ENCODE results near the gene MACROD2.
"Not testable (repeated sequence)": the region's sequence is repeated elsewhere in the genome, so short reads cannot be mapped to it uniquely, and the experiment has no call there.

MACROD2 gene

DNA sequence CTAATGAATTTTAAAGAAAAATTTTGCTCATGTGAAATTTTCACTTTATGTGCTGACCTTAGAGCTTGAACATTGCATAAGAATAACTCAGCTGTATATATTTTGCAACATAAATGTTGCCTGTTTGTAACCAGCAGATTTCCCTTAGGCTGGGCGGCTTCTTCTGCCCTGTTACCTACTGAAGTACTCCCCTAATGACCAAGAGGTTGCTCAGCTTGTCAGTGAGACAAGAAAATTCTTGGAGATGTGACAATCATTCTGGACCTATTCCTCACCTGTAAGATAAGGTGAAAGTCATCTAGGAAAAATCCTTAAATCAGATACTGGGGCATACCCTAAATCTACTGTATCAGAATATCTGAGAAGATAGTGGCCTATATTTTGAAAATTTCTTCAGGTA is 1516.2 kb downstream of the MACROD2 start:
- H3K4me3 ChIP-seq (ENCODE audit: low read depth, low read length) = no peak overlapping the region
- no peaks in the 10 kb centered on the region for H3K36me3 ChIP-seq (ENCODE audit: control insufficient read depth, insufficient read depth, low read length)
- no peaks in the 10 kb centered on the region for H3K27me3 ChIP-seq (ENCODE audit: control insufficient read depth, insufficient read depth, low read length)
- H3K9me3 ChIP-seq (ENCODE audit: control insufficient read depth, insufficient read depth, low read length) = no peaks in the 10 kb centered on the region
- H3K9ac ChIP-seq (ENCODE audit: low read depth, low read length) = no peak overlapping the region
- H3K4me1 ChIP-seq (ENCODE audit: control insufficient read depth, insufficient read depth, low read length) = no peaks in the 10 kb centered on the region

DNA sequence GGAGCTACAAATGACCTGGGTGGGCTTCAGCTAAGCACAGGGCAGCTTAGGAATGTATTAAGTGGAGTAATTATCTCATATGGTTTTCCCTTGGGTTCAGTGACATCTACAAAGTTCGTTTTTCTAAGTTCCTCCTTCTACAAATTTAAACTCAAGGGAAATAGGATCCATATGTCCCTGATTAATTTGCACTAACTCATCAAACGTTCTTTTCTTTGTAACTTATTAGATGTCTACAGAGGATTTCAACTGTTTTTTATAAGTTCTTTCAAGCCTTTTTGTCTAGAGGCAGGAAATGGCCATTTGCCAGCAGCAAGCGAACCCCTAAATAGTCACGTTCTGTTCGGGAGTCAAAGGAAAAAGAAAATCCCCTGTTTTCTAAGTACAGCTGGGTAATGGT is 1517.6 kb downstream of the MACROD2 start:
- no peaks in the 10 kb centered on the region for H3K9me3 ChIP-seq (ENCODE audit: control insufficient read depth, insufficient read depth, low read length)
- H3K4me1 ChIP-seq (ENCODE audit: control insufficient read depth, insufficient read depth, low read length) = no peaks in the 10 kb centered on the region
- H3K4me3 ChIP-seq (ENCODE audit: low read depth, low read length) = no peak overlapping the region
- H3K36me3 ChIP-seq (ENCODE audit: control insufficient read depth, insufficient read depth, low read length) = no peaks in the 10 kb centered on the region
- no peak overlapping the region for H3K9ac ChIP-seq (ENCODE audit: low read depth, low read length)
- no peaks in the 10 kb centered on the region for H3K27me3 ChIP-seq (ENCODE audit: control insufficient read depth, insufficient read depth, low read length)

DNA sequence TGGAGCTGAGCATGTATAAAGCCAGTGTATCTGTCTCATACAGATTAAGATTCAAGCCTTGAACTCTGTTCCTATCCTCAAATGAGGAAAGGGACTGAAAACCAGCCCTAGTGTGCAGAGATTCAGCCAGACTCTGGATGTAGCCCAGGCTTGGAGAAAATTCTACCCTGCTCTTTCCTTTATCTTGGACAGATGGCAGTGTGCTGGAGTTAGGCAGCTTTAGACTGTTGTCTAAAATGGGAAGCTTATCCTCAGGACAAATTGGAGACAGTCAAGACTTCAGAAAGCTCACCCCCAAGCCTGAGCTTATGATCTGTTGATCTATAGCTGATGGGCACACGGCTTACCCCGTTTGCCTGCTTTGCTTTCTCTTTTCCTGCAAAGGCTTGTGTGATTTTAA is 1520.4 kb downstream of the MACROD2 start:
- no peaks in the 10 kb centered on the region for H3K36me3 ChIP-seq (ENCODE audit: control insufficient read depth, insufficient read depth, low read length)
- no peaks in the 10 kb centered on the region for H3K9me3 ChIP-seq (ENCODE audit: control insufficient read depth, insufficient read depth, low read length)
- no peaks in the 10 kb centered on the region for H3K4me1 ChIP-seq (ENCODE audit: control insufficient read depth, insufficient read depth, low read length)

DNA sequence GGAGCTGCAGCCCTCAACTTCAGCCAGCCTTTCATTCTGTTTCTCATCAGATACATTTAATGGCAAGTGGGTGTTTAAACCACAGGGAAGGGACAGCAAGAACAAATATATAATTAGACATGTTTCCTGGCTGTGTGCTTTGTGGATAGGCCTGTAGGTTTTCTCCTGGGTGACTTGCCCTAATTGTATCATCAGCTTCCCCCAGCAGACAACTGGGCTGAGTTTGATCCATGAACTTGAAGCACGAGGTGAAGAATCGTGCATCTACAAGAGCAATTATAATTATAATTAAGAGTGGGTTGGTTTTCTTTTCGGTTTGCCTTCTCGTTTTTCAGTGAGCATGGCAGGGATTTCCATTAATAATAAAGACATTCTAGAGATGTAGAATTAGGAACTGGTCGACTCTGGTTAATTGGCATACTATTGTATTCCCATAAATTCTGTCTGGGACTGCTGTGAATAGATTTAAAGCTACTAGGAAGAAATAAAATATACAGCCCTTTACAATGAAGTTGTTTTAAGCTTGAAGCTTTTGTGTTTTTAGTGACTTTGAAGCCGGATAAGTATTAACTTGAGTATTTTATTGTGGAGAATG is 1525.7 kb downstream of the MACROD2 start:
- Histone ChIP-seq H3K27me3 (ENCODE audit: control insufficient read depth, insufficient read depth, low read length) (no peaks in the 10 kb centered on the region), H3K9ac (ENCODE audit: low read depth, low read length) (no peak overlapping the region), H3K36me3 (ENCODE audit: control insufficient read depth, insufficient read depth, low read length) (no peaks in the 10 kb centered on the region), H3K4me1 (ENCODE audit: control insufficient read depth, insufficient read depth, low read length) (no peaks in the 10 kb centered on the region), H3K4me3 (ENCODE audit: low read depth, low read length) (no peak overlapping the region), H3K9me3 (ENCODE audit: control insufficient read depth, insufficient read depth, low read length) (no peaks in the 10 kb centered on the region)

More for the DNA sequence above, 1520.4 kb downstream of the MACROD2 start:
- no peak overlapping the region for H3K4me3 ChIP-seq (ENCODE audit: low read depth, low read length)
- H3K27me3 ChIP-seq (ENCODE audit: control insufficient read depth, insufficient read depth, low read length) = no peaks in the 10 kb centered on the region
- no peak overlapping the region for H3K9ac ChIP-seq (ENCODE audit: low read depth, low read length)

DNA sequence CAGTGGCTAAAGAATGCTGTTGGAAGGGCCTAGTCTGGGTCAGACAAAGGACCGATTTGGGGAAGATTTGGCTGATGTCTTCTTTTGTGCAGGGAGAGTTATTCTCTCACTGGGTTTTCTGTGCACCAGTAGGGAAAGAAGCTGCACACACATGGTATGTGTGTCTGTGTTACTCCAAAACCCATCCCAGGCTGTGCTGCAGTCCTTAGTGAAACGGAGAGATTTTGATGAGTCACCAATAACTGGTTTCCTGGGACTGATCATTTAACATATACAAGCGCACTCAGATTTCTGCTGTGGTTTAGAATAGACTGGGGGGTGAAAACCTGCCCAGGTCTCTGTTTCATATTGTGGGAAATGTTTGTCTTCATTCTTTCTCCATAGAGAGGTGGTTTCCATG is 1528.1 kb downstream of the MACROD2 start:
- H3K27me3 ChIP-seq (ENCODE audit: control insufficient read depth, insufficient read depth, low read length) = no peaks in the 10 kb centered on the region
- no peaks in the 10 kb centered on the region for H3K4me1 ChIP-seq (ENCODE audit: control insufficient read depth, insufficient read depth, low read length)
- H3K9ac ChIP-seq (ENCODE audit: low read depth, low read length) = no peak overlapping the region
- H3K4me3 ChIP-seq (ENCODE audit: low read depth, low read length) = no peak overlapping the region
- no peaks in the 10 kb centered on the region for H3K9me3 ChIP-seq (ENCODE audit: control insufficient read depth, insufficient read depth, low read length)
- H3K36me3 ChIP-seq (ENCODE audit: control insufficient read depth, insufficient read depth, low read length) = no peaks in the 10 kb centered on the region

DNA sequence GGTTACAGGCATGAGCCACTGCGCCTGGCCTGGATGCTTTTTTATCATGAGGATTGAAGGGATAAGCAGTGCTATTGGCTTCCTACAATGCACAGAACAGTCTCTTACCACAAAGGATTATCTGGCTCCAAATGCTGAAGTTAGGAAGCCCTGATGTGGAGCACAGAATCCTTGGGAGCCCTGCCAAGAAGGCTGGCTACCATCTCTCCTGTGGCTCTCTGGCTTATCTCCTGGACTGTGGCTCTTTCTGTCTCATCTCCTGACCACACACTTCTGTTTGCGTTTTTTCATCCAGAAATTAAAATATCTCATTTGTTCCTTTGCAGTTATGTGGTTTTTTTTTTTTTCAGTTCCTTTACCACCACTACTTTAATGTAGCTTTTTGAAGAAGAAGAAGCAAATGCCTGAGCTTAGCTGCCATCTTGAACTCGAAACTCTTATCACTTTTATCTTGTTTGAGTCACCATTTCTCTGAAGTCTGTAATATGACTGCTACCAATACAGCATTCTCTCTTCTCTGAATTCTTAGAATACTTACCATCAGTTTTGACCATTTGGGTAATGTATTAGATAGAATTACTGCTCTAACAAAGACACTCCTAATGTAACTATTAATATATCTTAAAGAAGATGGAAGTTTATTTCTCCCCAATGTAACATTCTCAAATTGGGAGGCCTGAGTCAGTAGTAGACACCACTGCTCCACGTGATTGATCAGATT is 1533.2 kb downstream of the MACROD2 start:
- Histone ChIP-seq H3K9ac (ENCODE audit: low read depth, low read length) (no peak overlapping the region), H3K27me3 (ENCODE audit: control insufficient read depth, insufficient read depth, low read length) (no peaks in the 10 kb centered on the region), H3K9me3 (ENCODE audit: control insufficient read depth, insufficient read depth, low read length) (no peaks in the 10 kb centered on the region), H3K36me3 (ENCODE audit: control insufficient read depth, insufficient read depth, low read length) (no peaks in the 10 kb centered on the region), H3K4me3 (ENCODE audit: low read depth, low read length) (no peak overlapping the region), H3K4me1 (ENCODE audit: control insufficient read depth, insufficient read depth, low read length) (no peaks in the 10 kb centered on the region)

DNA sequence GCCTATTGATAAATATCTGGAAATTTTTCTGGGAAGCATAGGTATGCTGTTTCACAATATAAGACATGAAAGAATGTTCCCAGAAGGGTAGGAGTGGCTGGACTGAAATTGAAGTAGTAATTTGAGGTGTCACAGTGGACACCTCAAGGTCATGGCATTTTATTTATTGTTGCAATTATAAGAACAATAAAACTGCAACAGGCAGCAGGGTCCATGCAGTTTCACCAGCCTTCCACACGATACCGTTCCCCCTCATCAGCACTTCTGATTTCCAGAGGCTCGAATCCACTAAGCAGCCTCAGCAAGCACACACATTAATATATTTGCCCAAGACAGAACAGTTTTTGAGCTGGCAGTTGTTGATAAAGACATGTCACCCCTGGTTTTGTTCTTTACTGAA is 1540.5 kb downstream of the MACROD2 start:
- H3K27me3 ChIP-seq (ENCODE audit: control insufficient read depth, insufficient read depth, low read length) = no peaks in the 10 kb centered on the region
- no peaks in the 10 kb centered on the region for H3K36me3 ChIP-seq (ENCODE audit: control insufficient read depth, insufficient read depth, low read length)
- no peaks in the 10 kb centered on the region for H3K9me3 ChIP-seq (ENCODE audit: control insufficient read depth, insufficient read depth, low read length)
- no peak overlapping the region for H3K9ac ChIP-seq (ENCODE audit: low read depth, low read length)
- no peaks in the 10 kb centered on the region for H3K4me1 ChIP-seq (ENCODE audit: control insufficient read depth, insufficient read depth, low read length)
- H3K4me3 ChIP-seq (ENCODE audit: low read depth, low read length) = no peak overlapping the region

GRCh38 chr20:15537200-15537599 is 1541.9 kb downstream of the MACROD2 start:
- not testable (repeated sequence) for H3K36me3 ChIP-seq (ENCODE audit: control insufficient read depth, insufficient read depth, low read length); H3K9me3 ChIP-seq (ENCODE audit: control insufficient read depth, insufficient read depth, low read length); H3K27me3 ChIP-seq (ENCODE audit: control insufficient read depth, insufficient read depth, low read length); H3K9ac ChIP-seq (ENCODE audit: low read depth, low read length); H3K4me3 ChIP-seq (ENCODE audit: low read depth, low read length); H3K4me1 ChIP-seq (ENCODE audit: control insufficient read depth, insufficient read depth, low read length)

DNA sequence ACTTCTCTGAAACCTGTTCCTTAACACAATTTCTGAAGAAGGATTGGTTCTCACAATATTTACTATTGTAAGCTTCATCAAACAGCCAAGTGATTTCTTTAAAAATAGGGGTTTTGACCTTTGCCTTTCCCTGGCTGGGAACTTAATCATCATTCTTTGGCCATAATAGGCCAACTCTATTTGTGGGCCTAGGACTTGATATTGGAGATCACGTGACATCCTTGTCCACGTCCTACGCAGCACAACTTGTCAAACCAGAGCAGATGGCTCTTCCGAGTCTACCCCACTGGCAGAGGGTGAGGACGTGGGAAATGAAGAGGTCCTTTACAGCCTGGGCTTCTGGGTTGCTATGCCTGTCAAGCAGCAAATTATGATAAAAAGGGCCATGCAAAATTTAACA is 1547.3 kb downstream of the MACROD2 start:
- Histone ChIP-seq H3K9ac (ENCODE audit: low read depth, low read length) (no peak overlapping the region), H3K36me3 (ENCODE audit: control insufficient read depth, insufficient read depth, low read length) (no peaks in the 10 kb centered on the region), H3K4me3 (ENCODE audit: low read depth, low read length) (no peak overlapping the region), H3K27me3 (ENCODE audit: control insufficient read depth, insufficient read depth, low read length) (no peaks in the 10 kb centered on the region), H3K4me1 (ENCODE audit: control insufficient read depth, insufficient read depth, low read length) (no peaks in the 10 kb centered on the region), H3K9me3 (ENCODE audit: control insufficient read depth, insufficient read depth, low read length) (peaks cover 2% of the 10 kb centered on the region)

DNA sequence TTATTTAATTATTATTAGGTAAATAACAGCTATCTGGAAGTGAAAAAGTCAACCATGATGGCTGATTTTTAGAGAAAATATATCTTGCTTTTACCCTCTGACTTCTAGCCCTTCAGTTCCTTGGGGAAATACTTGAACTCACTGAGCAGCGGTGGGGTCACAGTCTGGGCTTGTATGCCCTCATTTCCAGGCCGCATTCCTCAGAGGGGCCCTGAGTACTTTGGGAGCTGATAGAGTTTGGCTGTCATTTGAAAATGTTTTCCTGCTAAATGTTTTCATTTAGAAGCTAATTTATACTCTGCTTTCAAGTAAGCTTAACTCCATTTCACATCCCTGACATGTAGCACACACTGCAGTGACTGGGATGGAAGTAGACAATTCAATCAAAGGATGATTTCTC is 1549.4 kb downstream of the MACROD2 start:
- Histone ChIP-seq H3K9ac (ENCODE audit: low read depth, low read length) (no peak overlapping the region), H3K4me3 (ENCODE audit: low read depth, low read length) (no peak overlapping the region), H3K9me3 (ENCODE audit: control insufficient read depth, insufficient read depth, low read length) (peaks cover 2% of the 10 kb centered on the region), H3K4me1 (ENCODE audit: control insufficient read depth, insufficient read depth, low read length) (no peaks in the 10 kb centered on the region), H3K36me3 (ENCODE audit: control insufficient read depth, insufficient read depth, low read length) (no peaks in the 10 kb centered on the region), H3K27me3 (ENCODE audit: control insufficient read depth, insufficient read depth, low read length) (no peaks in the 10 kb centered on the region)

- Histone ChIP-seq H3K36me3 (ENCODE audit: control insufficient read depth, insufficient read depth, low read length) (no peaks in the 10 kb centered on the region), H3K27me3 (ENCODE audit: control insufficient read depth, insufficient read depth, low read length) (no peaks in the 10 kb centered on the region), H3K4me1 (ENCODE audit: control insufficient read depth, insufficient read depth, low read length) (no peaks in the 10 kb centered on the region), H3K9me3 (ENCODE audit: control insufficient read depth, insufficient read depth, low read length) (peaks cover 2% of the 10 kb centered on the region), H3K4me3 (ENCODE audit: low read depth, low read length) (no peak overlapping the region), H3K9ac (ENCODE audit: low read depth, low read length) (no peak overlapping the region)
These were observed 1551.3 kb downstream of the MACROD2 start for GRCh38 chr20:15546525-15547023.

GRCh38 chr20:15547119-15547518 is 1551.8 kb downstream of the MACROD2 start:
- H3K4me1 ChIP-seq (ENCODE audit: control insufficient read depth, insufficient read depth, low read length) = no peaks in the 10 kb centered on the region
- peaks cover 2% of the 10 kb centered on the region for H3K9me3 ChIP-seq (ENCODE audit: control insufficient read depth, insufficient read depth, low read length)
- no peak overlapping the region for H3K4me3 ChIP-seq (ENCODE audit: low read depth, low read length)
- H3K27me3 ChIP-seq (ENCODE audit: control insufficient read depth, insufficient read depth, low read length) = no peaks in the 10 kb centered on the region
- H3K36me3 ChIP-seq (ENCODE audit: control insufficient read depth, insufficient read depth, low read length) = no peaks in the 10 kb centered on the region
- H3K9ac ChIP-seq (ENCODE audit: low read depth, low read length) = no peak overlapping the region

Data from iPS-15b (cell line).